Sigmoid colon (tissue), 4 donors: Measurements from ENCODE around the gene C15orf61.

Experiments used
- EP300 ChIP-seq, 4 donors: sonication (generic); formaldehyde crosslinking; IDR thresholded peaks; one replicate each; pipeline ENCODE4 v1.6.1; 2017; ENCODE audit warnings: antibody characterized with exemption in 4 of 4
- POLR2A ChIP-seq, 2 donors: fragments of 450-650 bp; IDR thresholded peaks; one replicate each; pipeline ENCODE4 v1.6.1; 2016; ENCODE audit warnings: antibody characterized with exemption in 2 of 2, mild to moderate bottlenecking in 2 of 2, moderate library complexity in 2 of 2

- TF ChIP-seq EP300 (IDR thresholded peaks at IDR 0.05), result no peak
- TF ChIP-seq POLR2A (IDR thresholded peaks at IDR 0.05), result no peak
Observed at GRCh38 chr15:67474405-67475110, 46.4 kb upstream of the C15orf61 start.
